Mucosa of descending colon (tissue), 3 donors: ENCODE data around the gene FMO2. TPM values are rescaled to one million over a fixed set of nuclear protein-coding genes. Genes with fewer than 3 reads are reported as not detected.

Source experiments
- ATAC-seq: fragments of 200-7000 bp; cut with Tn5 transposase; one replicate; pipeline ENCODE4 v1.9.1; 2020; ENCODE audit warnings: mild to moderate bottlenecking, moderate library complexity
- DNase-seq, 3 donors: peaks; one replicate each; pipeline ENCODE4 v3.0.0-alpha.2; 2020
- H3K36me3 ChIP-seq: fragments of 200-600 bp; one replicate; pipeline ENCODE4 v1.8.0; 2021; ENCODE audit warnings: low read depth, mild to moderate bottlenecking
- H3K4me1 ChIP-seq: fragments of 200-600 bp; one replicate; pipeline ENCODE4 v1.8.0; 2021; ENCODE audit warnings: low read depth, mild to moderate bottlenecking
- H3K4me3 ChIP-seq: fragments of 200-600 bp; one replicate; pipeline ENCODE4 v1.8.0; 2021; ENCODE audit warnings: mild to moderate bottlenecking
- H3K9me3 ChIP-seq: fragments of 200-600 bp; one replicate; pipeline ENCODE4 v1.8.0; 2021; ENCODE audit warnings: mild to moderate bottlenecking
- CTCF ChIP-seq: fragments of 200-600 bp; IDR thresholded peaks from one replicate; pipeline ENCODE4 v1.8.0; 2022; ENCODE audit warnings: antibody characterized with exemption, mild to moderate bottlenecking
- intact Hi-C, 2 donors: fragments of 100-400 bp; cut with DNase I in 1 of 2; cut with micrococcal nuclease in 1 of 2; formaldehyde crosslinking; loops; one replicate each; pipeline versions ENCODE4 v1.11.0 to v1.11.1; 2022; cut with DNase I, micrococcal nuclease
- total RNA-seq, 3 donors: library from RNA; stranded (reverse); fragmentation: NEBNext Ultra II Directional in 2 of 3; extraction: Animal tissue kit (Norgen Biotek cat#: 25700) in 2 of 3; gene quantifications; one replicate each; pipeline versions ENCODE4 v1.2.1 to v1.2.4, GENCODE V29; 2021 to 2023
- donor health status: DM: no; HTN: no; CAD: no; lungs with moderate emphysema.
- donor health status: DM: no; HTN: no; CAD: no.
- donor health status: DM: no; HTN: yes; CAD: no.

The FMO2 gene
- total RNA-seq, 3 donors from 2014 or later = 0.55 to 6.1 (median 1.2) TPM

DNA sequence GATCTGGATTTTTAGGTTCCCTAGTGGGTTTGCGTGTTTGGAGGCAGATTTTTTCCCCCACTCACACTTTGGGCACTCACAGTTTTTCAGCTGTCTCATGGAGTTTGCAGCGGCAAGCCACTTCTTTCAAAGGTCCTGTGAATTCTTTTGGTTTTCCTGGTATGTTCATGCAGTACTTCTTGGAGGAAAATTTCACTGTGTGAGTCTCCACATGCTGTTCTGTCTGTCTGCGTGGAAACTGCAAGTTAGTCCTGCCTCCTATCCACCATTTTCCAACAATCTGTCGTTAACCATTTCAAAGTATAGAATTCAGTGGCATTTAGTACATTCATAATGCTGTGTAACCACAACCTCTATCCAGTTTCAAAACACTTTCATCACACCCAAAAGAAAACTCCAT, 62.4 kb downstream of the FMO2 start:
- intact Hi-C loops = loop anchor here in 1 of 2 donors (10.0 kb wide), 1 partner anchor 57 kb away; no protein-coding TSS in a partner anchor
- no peak overlapping the region for H3K4me3 ChIP-seq
- no peak for TF ChIP-seq CTCF

GRCh38 chr1:171248302-171248701, 63.2 kb downstream of the FMO2 start, which contains the start of gene FMO1:
Gene FMO1 (plus strand): TSS chr1:171248494. CDS start chr1:171258088, 9,594 bp downstream.
- Histone ChIP-seq H3K36me3 (no peaks in the 10 kb centered on the region), H3K4me3 (no peak within 1 kb of the TSS), H3K4me1 (no peaks in the 10 kb centered on the region), H3K9me3 (no peaks in the 10 kb centered on the region)
- intact Hi-C loops = loop anchor here in 1 of 2 donors (10.0 kb wide), 1 partner anchor 56 kb away; no protein-coding TSS in a partner anchor
- ATAC-seq (no peak), DNase-seq (no peak)
- TF ChIP-seq CTCF = no peak

More for the DNA sequence above, 62.4 kb downstream of the FMO2 start:
- no peaks in the 10 kb centered on the region for H3K4me1 ChIP-seq
- DNase-seq (no peak), ATAC-seq (no peak)
- H3K36me3 ChIP-seq = no peaks in the 10 kb centered on the region
- H3K9me3 ChIP-seq = no peaks in the 10 kb centered on the region

DNA sequence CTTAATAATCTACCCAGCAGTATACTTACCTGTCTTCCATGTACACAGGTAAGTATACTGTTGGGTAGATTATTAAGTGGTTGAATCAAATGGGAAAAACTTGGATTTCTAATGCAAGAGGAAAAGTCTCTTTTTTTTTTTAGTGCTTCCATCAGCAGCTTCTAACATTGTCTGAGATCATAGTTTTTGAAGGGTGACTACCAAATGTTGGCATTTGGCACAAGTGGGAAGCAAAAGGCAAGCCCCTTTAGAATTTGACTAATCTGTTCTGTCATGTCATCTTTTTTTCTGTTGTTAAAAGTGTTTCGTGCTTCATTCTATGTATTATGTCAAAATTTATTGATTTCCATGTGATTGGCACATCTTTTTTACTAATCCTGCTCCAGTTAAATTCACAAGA, 63.7 kb downstream of the FMO2 start:
- Histone ChIP-seq H3K36me3 (no peaks in the 10 kb centered on the region), H3K9me3 (no peaks in the 10 kb centered on the region), H3K4me1 (no peaks in the 10 kb centered on the region), H3K4me3 (no peak overlapping the region)
- intact Hi-C loops = loop anchor here in 1 of 2 donors (10.0 kb wide), 1 partner anchor 56 kb away; no protein-coding TSS in a partner anchor
- no peak for DNase-seq
- ATAC-seq = no peak
- TF ChIP-seq CTCF = no peak

DNA sequence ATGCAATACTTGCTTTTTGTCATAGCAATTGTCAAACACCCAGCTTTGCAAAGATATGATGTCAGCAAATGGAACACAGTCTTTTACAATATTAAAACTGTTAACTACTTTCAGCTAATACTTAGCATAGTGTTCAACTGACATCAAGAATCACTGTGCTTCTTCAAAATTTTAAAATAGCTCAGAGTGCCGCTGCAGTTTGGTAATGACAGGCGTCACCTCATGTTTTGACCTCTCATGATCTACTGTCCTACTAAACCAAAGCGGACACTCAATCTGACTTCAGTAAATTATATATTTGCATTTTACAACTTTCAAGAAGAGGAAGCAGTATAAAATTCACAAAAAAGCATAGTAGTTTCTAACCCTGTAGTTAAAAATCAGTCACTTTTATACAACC, 65.2 kb downstream of the FMO2 start:
- TF ChIP-seq CTCF = no peak
- Histone ChIP-seq H3K36me3 (no peaks in the 10 kb centered on the region), H3K9me3 (no peaks in the 10 kb centered on the region), H3K4me1 (no peaks in the 10 kb centered on the region), H3K4me3 (no peak overlapping the region)
- ATAC-seq = no peak
- intact Hi-C loops = no loop called here
- DNase-seq = no peak

DNA sequence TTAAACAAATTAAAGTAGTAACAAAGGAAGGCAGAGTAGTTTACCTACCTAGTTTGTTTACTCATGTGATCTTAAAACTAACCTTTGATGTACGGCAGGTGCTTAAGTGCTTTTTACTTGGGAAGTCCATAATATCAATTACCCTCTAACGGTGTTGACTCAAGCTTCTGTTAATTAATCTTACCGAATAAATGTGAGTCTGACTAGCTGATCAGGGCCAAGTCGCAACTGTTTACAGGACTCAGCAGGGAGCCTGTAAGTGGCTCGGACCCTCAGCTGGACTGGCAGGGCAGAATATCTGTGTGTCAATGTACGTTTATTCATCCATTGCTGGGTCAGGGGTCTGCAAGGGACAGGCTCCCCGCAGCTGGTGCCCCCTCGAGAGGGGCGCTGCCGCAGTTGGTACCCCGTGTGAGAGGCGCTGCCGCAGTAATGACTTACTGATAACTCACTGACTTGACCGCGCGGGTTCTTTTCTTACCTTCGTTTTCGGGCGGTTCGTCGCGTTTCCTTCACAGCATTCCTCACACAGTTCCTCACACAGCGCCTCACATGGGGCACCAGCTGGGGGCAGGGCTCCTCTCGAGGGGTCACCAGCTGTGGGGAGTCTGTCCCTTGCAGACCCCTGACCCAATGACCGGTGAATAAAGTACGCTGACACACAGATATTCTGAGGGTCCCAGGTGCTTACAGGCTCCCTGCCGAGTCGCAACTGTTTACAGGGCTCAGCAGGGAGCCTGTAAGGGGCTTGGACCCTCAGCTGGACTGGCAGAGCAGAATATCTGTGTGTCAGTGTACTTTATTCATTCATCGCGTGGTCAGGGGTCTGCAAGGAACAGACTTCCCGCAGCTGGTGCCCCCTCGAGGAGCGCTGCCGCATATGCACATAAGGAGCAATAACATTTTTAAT, 66.2 kb downstream of the FMO2 start:
- no peak overlapping the region for H3K4me3 ChIP-seq
- H3K36me3 ChIP-seq = no peaks in the 10 kb centered on the region
- peak; percentile 36 for TF ChIP-seq CTCF
- DNase-seq (peak; percentile 53 to 60 (median 56)), ATAC-seq (peak; percentile 75)
- no peaks in the 10 kb centered on the region for H3K9me3 ChIP-seq
- intact Hi-C loops = no loop called here
- H3K4me1 ChIP-seq = no peaks in the 10 kb centered on the region
